T-cell (primary cell): Measurements from ENCODE around the gene CTBS. TPM values are rescaled to one million over a fixed set of nuclear protein-coding genes. Genes with fewer than 3 reads are reported as not detected.

Experiments used
- ATAC-seq, 4 experiments: fragments of 200-7000 bp in 3 of 4; fragments of 150-1000 bp in 1 of 4; cut with Tn5 transposase; replicated peaks in 1 of 4; 1 replicate in 3 of 4; 2 replicates in 1 of 4; pipeline ENCODE4 v1.10.0; 2021; ENCODE audit warnings: moderate library complexity in 3 of 4, mild to moderate bottlenecking in 2 of 4, moderate number of reproducible peaks in 1 of 4
- CTCF ChIA-PET, 2 donors: fragments of 300-600 bp; sonication (Branson Sonifier 250); formaldehyde crosslinking; loops; one replicate each; lab custom pipeline; 2022; ENCODE audit warnings: antibody characterized with exemption in 2 of 2; lab: Charles Lee
- POLR2A ChIA-PET, 2 donors: fragments of 300-600 bp; sonication (Branson Sonifier 250); formaldehyde crosslinking; loops; one replicate each; lab custom pipeline; 2022; ENCODE audit warnings: antibody characterized with exemption in 2 of 2; lab: Charles Lee
- DNase-seq, 35 experiments: peaks; one replicate each; pipeline versions ENCODE4 v3.0.0 to v3.0.0-alpha.2; 2013 to 2023
- H3K27ac ChIP-seq: one replicate; pipeline ENCODE4 v1.5.1; 2013; ENCODE audit warnings: low read length
- H3K27me3 ChIP-seq, 2 experiments: replicated peaks in 1 of 2; 1 replicate in 1 of 2; 2 replicates in 1 of 2; pipeline versions ENCODE4 v1.6.1 to v1.7.0; 2013; ENCODE audit warnings: low read length in 1 of 2, mixed read lengths in 1 of 2; ENCODE audit not compliant: control insufficient read depth in 2 of 2, insufficient read depth in 2 of 2; ENCODE audit errors: extremely low read depth in 1 of 2
- H3K36me3 ChIP-seq, 2 donors: 1 replicate in 1 of 2; 2 replicates in 1 of 2; pipeline versions ENCODE4 v1.6.1 to v1.7.0; 2013; ENCODE audit warnings: low read length in 1 of 2; ENCODE audit not compliant: control insufficient read depth in 2 of 2, insufficient read depth in 1 of 2; ENCODE audit errors: extremely low read depth in 1 of 2
- H3K4me1 ChIP-seq, 2 experiments: 1 replicate in 1 of 2; 2 replicates in 1 of 2; pipeline versions ENCODE4 v1.6.1 to v1.7.0; 2013; ENCODE audit warnings: low read length in 2 of 2, mixed read lengths in 1 of 2; ENCODE audit not compliant: insufficient read depth in 2 of 2, control insufficient read depth in 1 of 2; ENCODE audit errors: extremely low read depth in 1 of 2
- H3K4me3 ChIP-seq, 2 donors: 1 replicate in 1 of 2; 2 replicates in 1 of 2; pipeline versions ENCODE4 v1.5.1 to v1.7.0; 2013; ENCODE audit warnings: mild to moderate bottlenecking in 2 of 2, low read length in 1 of 2, moderate library complexity in 1 of 2; ENCODE audit not compliant: control insufficient read depth in 1 of 2; ENCODE audit errors: extremely low read depth in 1 of 2
- H3K9me3 ChIP-seq: 2 replicates; pipeline ENCODE4 v1.7.0; 2013
- H3K27ac Mint-ChIP-seq, 2 donors: one replicate each; pipeline ENCODE4 v1.8.0; 2020 to 2021; ENCODE audit warnings: mild to moderate bottlenecking in 2 of 2, mixed read lengths in 2 of 2
- H3K27me3 Mint-ChIP-seq, 2 donors: one replicate each; pipeline ENCODE4 v1.8.0; 2021 to 2022; ENCODE audit warnings: mixed read lengths in 2 of 2
- H3K36me3 Mint-ChIP-seq: one replicate; pipeline ENCODE4 v1.8.0; 2021; ENCODE audit warnings: mixed read lengths
- H3K4me1 Mint-ChIP-seq, 3 donors: one replicate each; pipeline ENCODE4 v1.8.0; 2020 to 2022; ENCODE audit warnings: mixed read lengths in 3 of 3, mild to moderate bottlenecking in 1 of 3
- H3K4me3 Mint-ChIP-seq, 3 donors: one replicate each; pipeline ENCODE4 v1.8.0; 2020 to 2022; ENCODE audit warnings: mild to moderate bottlenecking in 3 of 3, mixed read lengths in 3 of 3, moderate library complexity in 3 of 3
- H3K9me3 Mint-ChIP-seq, 3 donors: one replicate each; pipeline ENCODE4 v1.8.0; 2020 to 2022; ENCODE audit warnings: mixed read lengths in 3 of 3
- WGBS: methylation state at CpG from one replicate; pipeline ENCODE4 v1.1.5; 2013; ENCODE audit warnings: missing lambda C conversion rate; ENCODE audit not compliant: insufficient coverage; 5-methylcytosine and 5-hydroxymethylcytosine counted together
- total RNA-seq, 35 experiments: library from RNA in 6 of 35; stranded (reverse) in 6 of 35; fragments of 120-200 nt in 1 of 35; gene quantifications; one replicate each; pipeline versions ENCODE4 v1.2.1 to v1.2.4 and lab custom pipeline; 2013 to 2026

The CTBS gene
- total RNA-seq, 5 donors from 2014 or later (not counting 1 experiment from before 2014, with no cell fraction given) = 14.8 to 20.3 (median 16.4) TPM

DNA sequence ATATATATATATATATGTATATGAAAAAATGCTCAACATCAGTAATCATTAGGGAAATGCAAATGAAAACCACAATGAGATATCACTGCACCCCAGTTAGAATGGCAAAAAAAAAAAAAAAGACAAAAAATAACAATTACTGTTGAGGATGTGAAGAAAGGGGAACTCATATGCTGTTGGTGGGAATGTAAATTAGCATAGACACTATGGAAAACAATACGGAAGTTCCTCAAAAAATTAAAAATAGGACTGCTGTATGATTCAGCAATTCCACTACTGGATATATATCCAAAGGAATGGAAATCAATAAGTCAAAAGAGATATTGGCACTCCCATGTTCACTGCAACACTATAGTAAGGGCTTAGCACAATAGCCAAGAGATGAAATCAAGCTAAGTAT, 41.5 kb upstream of the CTBS start:
- Mint-ChIP-seq H3K4me3 (no peak overlapping the region), H3K9me3 (peaks cover 0 to 8% (median 0%) of the 10 kb centered on the region in 3 donors), H3K27ac (no peak overlapping the region), H3K27me3 (peaks cover 0 to 6% of the 10 kb centered on the region in 2 donors), H3K4me1 (peaks cover 18 to 21% (median 20%) of the 10 kb centered on the region in 3 donors), H3K36me3 (peaks cover 9% of the 10 kb centered on the region)
- Histone ChIP-seq H3K9me3 (no peaks in the 10 kb centered on the region), H3K4me3 (no peak overlapping the region), H3K36me3 (no peaks in the 10 kb centered on the region), H3K27me3 (peaks cover 0 to 3% of the 10 kb centered on the region in 2 experiments), H3K27ac (no peak overlapping the region), H3K4me1 (peaks cover 0 to 6% of the 10 kb centered on the region in 2 experiments)
- WGBS = no CpG with 5 or more reads among the region's 1 CpG
- CTCF ChIA-PET = no interaction called here
- POLR2A ChIA-PET = no interaction called here
- no peak for DNase-seq
- ATAC-seq = no peak

DNA sequence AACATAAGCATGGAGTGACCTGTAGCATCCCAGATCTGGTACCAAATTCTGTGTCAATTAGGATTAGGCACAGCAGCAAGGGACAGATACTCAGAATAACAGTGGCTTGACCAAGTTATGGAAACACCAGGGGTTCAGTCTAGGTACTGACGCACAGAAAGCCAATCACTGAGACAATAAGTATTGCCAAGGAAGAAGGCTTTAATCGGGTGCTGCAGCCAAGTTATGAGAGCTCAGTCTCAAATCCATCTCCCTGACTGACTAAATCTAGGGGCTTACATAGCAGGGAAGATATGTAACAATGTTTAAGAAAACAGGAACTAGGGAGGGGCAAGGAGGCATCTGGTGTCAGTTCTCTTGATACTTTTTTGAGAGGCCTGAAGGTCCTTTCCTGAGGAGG, 39.6 kb upstream of the CTBS start:
- no CpG with 5 or more reads among the region's 2 CpGs for WGBS

DNA sequence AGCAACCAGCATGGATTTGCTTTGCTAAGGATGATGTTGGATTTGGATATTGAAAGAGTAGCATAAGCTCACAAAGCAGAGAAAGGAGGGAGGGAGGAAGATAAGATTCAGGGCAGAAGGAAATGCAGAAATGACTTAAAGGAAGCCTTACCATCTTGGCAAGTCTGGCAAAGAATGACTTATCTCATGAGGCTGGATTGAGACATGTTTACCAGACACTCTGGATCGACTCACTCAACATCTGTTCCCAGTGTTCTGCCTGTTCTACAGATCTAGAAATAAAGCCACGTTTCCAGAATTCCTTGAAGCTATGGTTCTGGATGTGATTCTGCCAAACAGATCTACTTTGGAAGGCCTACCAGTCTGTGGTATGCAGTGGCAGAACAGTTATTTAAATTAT, 38.8 kb upstream of the CTBS start:
- Mint-ChIP-seq H3K4me3 (no peak overlapping the region), H3K27ac (peak overlapping the region; percentile 14 to 92), H3K36me3 (peaks cover 9% of the 10 kb centered on the region), H3K9me3 (peaks cover 0 to 8% (median 0%) of the 10 kb centered on the region in 3 donors), H3K4me1 (peaks cover 11 to 24% (median 15%) of the 10 kb centered on the region in 3 donors), H3K27me3 (peaks cover 0 to 4% of the 10 kb centered on the region in 2 donors)
- Histone ChIP-seq H3K27me3 (no peaks in the 10 kb centered on the region), H3K4me3 (no peak overlapping the region), H3K36me3 (no peaks in the 10 kb centered on the region), H3K27ac (no peak overlapping the region), H3K4me1 (no peaks in the 10 kb centered on the region), H3K9me3 (no peaks in the 10 kb centered on the region)
- WGBS = 73% methylated on average over 2 of the region's 2 CpGs
- ChIA-PET POLR2A (interaction anchor here in 1 of 2 donors (1.1 kb wide), 1 partner anchor 40 kb away, joined by 4 read pairs; no protein-coding TSS in a partner anchor), CTCF (no interaction called here)
- DNase-seq = no peak
- no peak for ATAC-seq

More for the DNA sequence above, 39.6 kb upstream of the CTBS start:
- Mint-ChIP-seq H3K27ac (no peak overlapping the region), H3K36me3 (peaks cover 9% of the 10 kb centered on the region), H3K4me3 (no peak overlapping the region), H3K4me1 (peaks cover 11 to 24% (median 15%) of the 10 kb centered on the region in 3 donors), H3K9me3 (peaks cover 0 to 8% (median 0%) of the 10 kb centered on the region in 3 donors), H3K27me3 (peaks cover 0 to 4% of the 10 kb centered on the region in 2 donors)
- Histone ChIP-seq H3K9me3 (no peaks in the 10 kb centered on the region), H3K4me1 (no peaks in the 10 kb centered on the region), H3K36me3 (no peaks in the 10 kb centered on the region), H3K27ac (no peak overlapping the region), H3K27me3 (no peaks in the 10 kb centered on the region), H3K4me3 (no peak overlapping the region)
- POLR2A ChIA-PET = no interaction called here
- CTCF ChIA-PET = interaction anchor here in 1 of 2 donors (0.8 kb wide), 1 partner anchor 110 kb away, joined by 3 read pairs; no protein-coding TSS in a partner anchor
- DNase-seq (no peak), ATAC-seq (no peak)

DNA sequence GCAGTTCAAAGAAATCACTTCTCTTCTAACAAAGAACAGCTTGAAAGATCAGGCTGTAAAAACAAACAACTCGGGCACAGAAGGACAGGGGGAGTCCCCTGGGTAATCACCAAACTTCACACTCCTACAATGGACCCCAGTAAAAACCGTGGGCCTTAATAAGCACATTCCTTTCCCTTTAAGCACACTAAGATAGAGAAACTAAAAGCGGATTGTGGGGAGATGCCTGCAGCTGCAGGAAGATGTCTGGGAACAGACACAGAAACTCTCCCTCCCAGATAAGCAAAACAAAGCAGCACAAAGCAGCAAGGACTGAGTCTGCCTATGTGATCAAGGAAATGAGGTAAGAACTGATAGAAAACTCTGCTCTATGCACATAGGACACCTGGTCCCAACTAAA, 37.6 kb upstream of the CTBS start:
- Histone ChIP-seq H3K36me3 (no peaks in the 10 kb centered on the region), H3K4me1 (no peaks in the 10 kb centered on the region), H3K27ac (no peak overlapping the region), H3K4me3 (no peak overlapping the region), H3K9me3 (no peaks in the 10 kb centered on the region), H3K27me3 (no peaks in the 10 kb centered on the region)
- peak in 12 of 35 experiments; percentile 2 to 48 (median 16) for DNase-seq
- no CpG with 5 or more reads among the region's 3 CpGs for WGBS
- peaks cover 0 to 4% of the 10 kb centered on the region in 2 donors for H3K27me3 Mint-ChIP-seq
- peak overlapping the region; percentile 85 to 92 for H3K27ac Mint-ChIP-seq
- peaks cover 11 to 24% (median 15%) of the 10 kb centered on the region in 3 donors for H3K4me1 Mint-ChIP-seq
- CTCF ChIA-PET = interaction anchor here in 1 of 2 donors (0.6 to 0.7 kb wide), 3 partner anchors 468 to 1750 kb away, joined by 3 to 4 read pairs (median 3); partner anchors contain the start of gene PRKACB
- peak overlapping the region; percentile 19 to 59 (median 39) for H3K4me3 Mint-ChIP-seq
- POLR2A ChIA-PET = interaction anchor here (0.5 to 1.1 kb wide), 6 partner anchors 19 to 468 kb away, joined by 3 to 6 read pairs (median 4); partner anchors contain the start of genes CTBS (in 1 of the 2) and PRKACB (in 1 of the 2)
- ATAC-seq = peak; percentile 66 to 94 (median 73)
- peaks cover 0 to 8% (median 0%) of the 10 kb centered on the region in 3 donors for H3K9me3 Mint-ChIP-seq
- peaks cover 9% of the 10 kb centered on the region for H3K36me3 Mint-ChIP-seq

DNA sequence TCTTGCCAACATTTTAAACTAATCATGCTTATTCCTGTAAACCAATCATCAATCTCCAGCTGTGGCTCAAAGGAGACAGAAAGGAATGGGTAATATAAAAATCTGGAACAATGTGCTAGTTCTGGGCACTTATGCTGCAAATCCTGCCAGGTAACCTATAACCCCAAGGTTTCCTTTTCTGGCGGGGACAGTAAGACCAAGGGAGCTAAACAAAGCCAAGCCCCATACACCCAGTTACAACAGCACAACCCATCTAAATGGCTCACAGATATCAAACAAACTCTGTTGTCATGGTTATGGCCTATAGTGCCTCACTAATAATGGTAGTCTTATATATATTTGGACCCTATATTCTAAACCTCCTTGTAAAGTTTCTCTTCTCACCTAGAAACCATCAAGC, 36.9 kb upstream of the CTBS start:
- Mint-ChIP-seq H3K27ac (peak overlapping the region; percentile 85 to 92), H3K4me1 (peaks cover 11 to 24% (median 15%) of the 10 kb centered on the region in 3 donors), H3K9me3 (peaks cover 0 to 13% (median 7%) of the 10 kb centered on the region in 3 donors), H3K4me3 (peak overlapping the region in 2 of 3 donors; percentile 39 to 59), H3K27me3 (peaks cover 0 to 4% of the 10 kb centered on the region in 2 donors), H3K36me3 (peaks cover 12% of the 10 kb centered on the region)
- POLR2A ChIA-PET = interaction anchor here (0.5 to 0.9 kb wide), 4 partner anchors 37 to 467 kb away, joined by 3 to 6 read pairs (median 4); partner anchors contain the start of genes CTBS (in 1 of the 2) and PRKACB (in 1 of the 2)
- no peak for DNase-seq
- Histone ChIP-seq H3K27ac (no peak overlapping the region), H3K9me3 (no peaks in the 10 kb centered on the region), H3K4me3 (no peak overlapping the region), H3K27me3 (no peaks in the 10 kb centered on the region), H3K4me1 (no peaks in the 10 kb centered on the region), H3K36me3 (no peaks in the 10 kb centered on the region)
- CTCF ChIA-PET = interaction anchor here in 1 of 2 donors (0.6 kb wide), 1 partner anchor 467 kb away, joined by 3 read pairs; the partner anchor contains the start of gene PRKACB
- no CpG with 5 or more reads among the region's 1 CpG for WGBS
- ATAC-seq = peak in 1 of 4 experiments; percentile 3

DNA sequence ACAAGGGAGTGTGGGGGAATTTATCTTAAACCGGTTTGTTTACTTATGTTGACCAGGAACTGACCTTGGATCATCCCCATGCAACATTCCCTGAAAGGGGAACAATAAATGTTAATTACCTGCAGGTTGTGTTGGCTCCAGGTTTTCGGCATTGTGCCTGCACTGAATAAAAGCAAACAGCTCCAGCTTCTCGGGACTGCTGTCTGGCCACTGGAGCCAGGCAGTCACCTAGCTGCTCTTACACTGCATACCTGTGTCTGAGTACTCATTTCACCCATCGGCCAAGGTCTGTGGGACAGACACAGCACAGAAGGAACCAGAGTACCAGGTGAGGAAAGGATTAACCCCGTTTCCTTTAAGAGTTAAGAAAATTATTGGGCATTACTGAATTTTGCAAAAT, 32.7 kb upstream of the CTBS start:
- no peaks in the 10 kb centered on the region for H3K9me3 ChIP-seq
- POLR2A ChIA-PET = no interaction called here
- no peaks in the 10 kb centered on the region for H3K4me1 ChIP-seq
- Mint-ChIP-seq H3K36me3 (peaks cover 8% of the 10 kb centered on the region), H3K9me3 (peaks cover 0 to 26% (median 25%) of the 10 kb centered on the region in 3 donors), H3K4me1 (peaks cover 8 to 14% (median 10%) of the 10 kb centered on the region in 3 donors), H3K27me3 (peaks cover 0 to 4% of the 10 kb centered on the region in 2 donors), H3K27ac (no peak overlapping the region), H3K4me3 (no peak overlapping the region)
- CTCF ChIA-PET = interaction anchor here in 1 of 2 donors (1.0 kb wide), 1 partner anchor 13 kb away, joined by 3 read pairs; no protein-coding TSS in a partner anchor
- H3K27ac ChIP-seq = no peak overlapping the region
- no peak overlapping the region for H3K4me3 ChIP-seq
- peaks cover 0 to 6% of the 10 kb centered on the region in 2 experiments for H3K27me3 ChIP-seq
- WGBS = 70% methylated on average over 3 of the region's 5 CpGs
- DNase-seq = no peak
- ATAC-seq = no peak
- H3K36me3 ChIP-seq = no peaks in the 10 kb centered on the region
